Activated gamma-delta T cell treated with anti-CD3 and anti-CD28 coated beads, Interleukin-2, amount 50 U/mL, for 16 hours (primary cell): ENCODE data around the gene SYNJ1.
"Not testable (repeated sequence)": the region's sequence is repeated elsewhere in the genome, so short reads cannot be mapped to it uniquely, and the experiment has no call there.

Experiments used
- DNase-seq: peaks from one replicate; pipeline ENCODE4 v3.0.0-alpha.2; 2020; ENCODE audit warnings: low read depth

SYNJ1 gene

DNA sequence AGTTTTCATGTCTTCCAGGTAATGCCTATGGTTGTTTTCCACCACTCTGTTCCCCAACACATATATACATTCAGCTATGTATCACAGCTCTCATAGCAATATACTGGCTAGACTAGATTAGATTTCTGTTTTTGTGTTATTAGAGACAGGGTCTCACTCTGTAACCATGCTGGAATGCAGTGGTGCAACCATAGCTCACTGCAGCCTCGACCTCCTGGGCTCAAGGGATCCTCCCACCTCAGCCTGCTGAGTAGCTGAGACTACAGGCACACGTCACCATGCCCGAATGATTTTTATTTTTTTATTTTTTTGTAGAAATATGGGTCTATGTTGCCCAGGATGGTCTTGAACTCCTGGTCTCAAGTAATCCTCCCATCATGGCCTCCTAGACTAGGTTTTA is 37.7 kb downstream of the SYNJ1 start:
- no peak for DNase-seq

DNA sequence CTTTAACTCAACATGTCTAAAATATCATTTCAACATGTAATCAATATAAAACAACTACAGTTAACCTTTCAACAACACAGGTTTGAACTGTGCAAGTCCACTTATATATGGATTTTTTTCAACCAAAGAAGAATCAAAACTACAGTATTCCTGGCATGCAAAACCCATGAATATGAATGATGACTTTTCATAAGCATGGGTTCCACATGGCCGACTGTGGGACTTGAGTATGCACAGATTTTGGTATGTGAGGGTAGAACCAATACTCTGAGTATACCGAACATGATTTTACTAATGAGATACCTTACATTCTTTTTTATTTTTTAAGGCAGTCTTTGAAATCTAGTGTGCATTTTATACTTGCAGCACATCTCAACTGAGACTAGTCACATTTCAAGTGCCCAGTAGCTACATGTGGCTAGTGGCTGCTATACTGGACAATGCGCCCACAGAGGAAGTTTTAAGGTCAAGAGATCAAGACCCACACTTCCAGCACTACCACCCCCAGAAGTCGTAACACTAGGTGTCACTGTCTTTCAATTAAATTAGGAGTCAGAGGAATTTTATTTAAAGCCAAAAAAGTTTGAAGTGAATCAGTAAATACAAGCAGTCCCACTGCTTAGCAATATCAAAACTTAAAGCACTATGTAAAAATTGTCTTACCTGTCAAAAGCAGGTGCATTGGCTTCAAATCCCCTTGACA is 40.0 kb downstream of the SYNJ1 start:
- no peak for DNase-seq

DNA sequence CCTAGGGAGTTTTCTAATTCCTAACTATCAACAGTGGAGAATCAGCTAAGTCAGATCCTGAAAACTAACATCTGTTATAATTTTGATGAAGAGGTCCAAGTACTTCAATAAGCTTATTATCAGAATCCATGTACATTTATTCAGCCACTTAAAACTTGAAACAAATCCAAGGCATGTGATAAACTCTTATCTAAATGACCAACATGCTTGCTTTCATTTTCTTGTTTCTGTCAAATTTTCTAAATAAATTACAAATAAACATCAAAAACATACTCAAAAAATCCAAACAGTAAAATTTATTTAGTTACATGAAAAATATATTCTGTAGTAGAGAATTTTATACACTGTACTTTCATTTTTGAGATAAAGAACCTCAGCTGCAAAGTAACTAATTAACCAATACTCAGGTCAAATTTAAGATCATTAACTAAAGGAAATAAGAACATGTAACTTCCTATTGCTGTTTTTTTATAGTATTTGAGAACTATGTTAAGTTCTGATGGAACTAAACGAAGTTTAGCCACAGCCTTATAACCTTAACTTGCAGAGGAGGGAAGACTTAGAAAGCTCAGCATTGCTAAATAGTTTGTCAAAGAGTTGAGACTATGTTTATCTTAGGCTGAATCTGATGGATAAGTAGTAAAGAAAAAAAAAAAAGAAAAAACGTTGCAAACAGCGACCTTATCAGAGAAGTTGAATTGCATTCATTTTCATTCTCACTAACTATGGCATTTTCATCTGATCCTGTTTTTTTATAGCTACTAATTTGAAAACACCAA is 44.9 kb downstream of the SYNJ1 start:
- DNase-seq, result no peak

DNA sequence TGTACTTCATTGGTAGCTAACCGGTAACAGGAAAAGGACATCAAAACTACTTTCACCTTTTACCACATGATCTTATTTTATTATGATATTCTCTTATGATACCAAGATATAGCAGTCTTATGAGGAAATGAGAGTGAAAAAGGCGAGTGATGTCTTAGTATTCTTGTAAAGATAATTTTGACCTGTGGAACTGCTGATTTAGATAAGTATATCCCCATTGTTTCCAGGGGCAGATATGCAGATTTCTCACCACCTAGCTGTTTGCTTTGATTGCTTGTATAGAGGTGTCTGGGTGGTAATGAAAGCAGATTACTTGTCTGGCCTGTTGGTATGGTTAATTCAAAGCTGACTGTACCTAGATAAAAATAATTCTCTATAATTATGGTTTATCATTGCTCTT is 53.1 kb downstream of the SYNJ1 start:
- no peak for DNase-seq

DNA sequence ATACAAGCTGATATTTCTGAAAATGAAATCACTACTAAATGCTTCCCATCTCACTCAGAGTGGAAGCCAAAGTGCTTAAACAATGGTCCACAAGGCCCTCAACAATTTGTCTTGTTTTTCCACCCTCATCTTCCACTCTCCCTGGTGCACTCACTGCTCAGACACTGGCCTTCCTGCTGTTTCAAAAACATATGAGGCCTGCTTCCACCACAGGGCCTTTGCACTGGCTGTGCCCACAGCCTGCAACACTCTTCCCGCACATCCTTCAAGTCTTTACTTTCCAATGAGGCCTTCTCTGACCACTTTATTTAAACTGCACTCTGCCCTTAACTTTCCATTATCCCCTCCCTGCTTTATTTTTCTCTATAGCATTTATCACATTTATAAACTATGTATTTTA is 53.8 kb downstream of the SYNJ1 start:
- DNase-seq, result no peak

DNA sequence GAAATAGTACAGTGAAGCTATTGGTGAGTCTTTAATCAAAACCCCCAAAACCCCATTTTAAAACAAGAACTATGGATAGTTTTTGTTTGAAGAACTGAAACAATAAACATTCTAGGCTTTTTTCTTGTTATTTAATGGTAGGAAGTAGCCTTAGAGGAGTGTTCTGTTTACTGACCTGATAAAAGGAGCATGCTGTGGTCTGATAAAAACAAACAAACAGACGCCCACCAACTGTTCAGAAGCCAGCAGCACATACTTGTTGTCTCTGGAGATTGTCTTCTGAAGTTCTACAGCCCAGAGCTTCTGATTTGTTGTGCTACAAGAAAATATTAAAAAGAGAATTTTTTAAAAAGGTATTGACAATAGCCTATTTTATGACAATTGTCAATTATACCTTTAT is 61.6 kb downstream of the SYNJ1 start:
- no peak for DNase-seq

DNA sequence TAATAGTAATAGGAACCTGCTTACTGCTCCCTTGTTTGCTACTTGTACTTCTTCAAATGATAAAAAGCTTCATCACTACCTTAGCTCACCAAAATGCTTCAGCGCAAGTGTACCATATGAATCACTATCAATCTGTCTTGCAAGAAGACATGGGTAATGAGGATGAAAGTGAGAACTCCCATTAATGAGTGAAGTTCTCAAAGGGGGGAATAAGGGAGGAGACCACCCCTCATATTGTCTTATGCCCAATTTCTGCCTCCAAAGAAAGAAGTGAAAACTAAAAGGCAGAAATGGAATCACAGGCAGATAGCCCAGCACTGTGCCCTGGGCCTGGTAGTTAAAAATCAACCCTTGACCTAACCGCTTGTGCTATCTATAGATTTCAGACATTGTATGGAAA is 63.7 kb downstream of the SYNJ1 start:
- DNase-seq, result not testable (repeated sequence)

DNA sequence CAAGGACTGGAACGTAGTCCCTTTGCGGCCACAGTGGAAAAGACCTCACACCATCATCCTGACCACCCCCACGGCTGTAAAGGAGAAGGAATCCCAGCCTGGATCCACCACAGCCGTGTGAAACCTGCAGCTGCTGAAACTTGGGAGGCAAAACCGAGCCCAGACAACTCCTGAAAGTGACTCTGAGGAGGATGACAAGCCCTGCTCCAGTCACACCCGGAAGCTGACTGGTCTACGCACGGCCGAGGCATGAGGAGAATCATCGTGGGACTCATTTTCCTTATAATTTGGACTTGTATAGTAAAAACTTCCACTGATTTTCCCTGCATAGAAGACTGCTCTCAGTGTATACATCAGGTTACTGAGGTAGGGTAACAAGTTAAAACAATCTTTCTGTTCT is 65.8 kb downstream of the SYNJ1 start:
- not testable (repeated sequence) for DNase-seq

DNA sequence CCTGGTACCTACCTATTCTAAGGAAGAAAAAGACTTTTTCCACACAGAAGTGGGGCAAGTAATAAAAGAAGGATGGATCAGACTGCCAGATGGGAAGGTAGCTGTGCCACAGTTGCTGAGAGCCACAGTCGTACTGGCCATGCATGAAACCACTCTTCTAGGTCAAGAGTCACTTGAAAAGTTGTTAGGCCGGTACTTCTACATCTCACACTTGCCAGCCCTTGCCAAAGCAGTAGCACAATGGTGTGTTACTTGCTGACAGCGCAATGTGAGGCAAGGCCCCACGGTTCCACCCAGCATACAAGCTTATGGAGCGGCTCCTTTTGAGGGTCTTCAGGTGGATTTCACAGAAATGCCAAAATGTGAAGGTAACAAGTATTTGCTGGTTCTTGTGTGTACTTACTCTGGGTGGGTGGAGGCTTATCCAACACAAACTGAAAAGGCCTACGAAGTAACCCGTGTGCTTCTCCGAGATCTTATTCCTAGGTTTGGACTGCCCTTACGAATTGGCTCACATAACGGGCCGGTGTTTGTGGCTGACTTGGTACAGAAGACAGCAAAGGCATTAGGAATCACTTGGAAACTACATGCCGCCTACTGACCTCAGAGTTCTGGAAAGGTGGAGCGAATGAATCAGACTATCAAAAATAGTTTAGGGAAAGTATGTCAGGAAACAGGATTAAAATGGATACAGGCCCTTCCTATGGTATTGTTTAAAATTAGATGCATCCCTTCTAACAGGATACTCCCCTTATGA is 66.6 kb downstream of the SYNJ1 start:
- not testable (repeated sequence) for DNase-seq

DNA sequence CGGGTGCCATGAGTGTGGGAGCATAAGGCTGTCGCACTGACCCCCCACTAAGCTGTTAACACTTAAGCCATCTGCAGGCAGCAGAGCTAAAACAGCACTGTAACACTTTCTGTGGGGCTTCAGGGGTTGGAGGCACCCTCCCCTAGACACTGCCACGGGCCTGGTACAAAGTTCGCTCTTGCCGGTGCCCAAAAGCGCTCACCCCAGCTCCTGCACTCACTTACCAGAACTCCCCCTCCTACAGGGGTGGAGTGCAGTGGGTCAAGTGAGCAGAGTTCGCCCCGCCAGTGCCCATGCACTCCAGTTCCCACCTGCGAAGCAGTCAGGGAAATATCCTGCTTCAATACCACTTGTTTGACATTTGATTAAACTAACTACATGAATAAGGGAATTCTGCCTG is 69.3 kb downstream of the SYNJ1 start:
- DNase-seq, result no peak

DNA sequence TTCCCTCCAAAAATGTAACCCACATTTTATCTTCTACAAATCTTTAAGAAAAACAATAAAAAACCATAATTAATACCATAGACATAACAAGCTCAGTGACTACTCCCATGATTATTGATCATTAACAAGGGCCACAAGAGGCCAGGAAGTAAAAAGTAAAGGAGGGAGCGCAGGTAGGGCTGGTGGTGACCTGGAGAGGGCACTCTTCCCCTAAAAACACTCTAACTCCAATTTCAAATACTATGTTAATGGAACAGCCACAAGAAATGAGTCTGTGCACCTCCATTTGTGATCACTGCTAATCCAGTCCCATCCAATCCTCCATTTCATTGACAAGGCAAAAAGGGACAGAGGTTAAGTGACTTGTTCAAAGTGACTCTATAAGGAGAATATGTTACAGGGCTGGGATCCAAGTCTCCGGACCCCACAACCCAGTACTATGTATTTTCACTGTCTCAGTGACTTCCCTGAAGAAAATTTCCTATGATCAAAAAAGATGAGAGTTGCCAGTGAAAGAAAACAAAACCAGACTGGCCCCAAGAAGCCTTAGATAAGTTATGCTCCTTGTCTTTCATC is 74.4 kb downstream of the SYNJ1 start:
- peak; percentile 2 for DNase-seq

DNA sequence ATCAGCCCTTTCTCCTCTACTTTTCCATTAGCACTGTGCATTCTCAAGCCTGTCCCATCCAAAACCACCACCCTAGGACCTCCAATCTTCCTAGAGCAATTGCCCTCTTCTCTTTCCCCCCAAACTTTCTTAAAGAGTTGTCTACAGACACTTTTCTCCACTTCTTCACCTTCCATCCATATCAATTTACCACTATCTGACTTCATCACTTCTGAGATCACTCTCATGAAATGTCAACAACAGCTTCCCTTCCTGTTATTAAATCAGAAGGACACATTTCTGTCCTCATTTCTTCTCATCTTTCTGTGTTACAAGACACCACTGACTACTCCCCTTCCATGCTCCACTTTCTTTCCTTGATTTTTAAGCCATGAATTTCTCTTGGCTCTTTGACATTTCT is 79.6 kb downstream of the SYNJ1 start:
- DNase-seq, result no peak

DNA sequence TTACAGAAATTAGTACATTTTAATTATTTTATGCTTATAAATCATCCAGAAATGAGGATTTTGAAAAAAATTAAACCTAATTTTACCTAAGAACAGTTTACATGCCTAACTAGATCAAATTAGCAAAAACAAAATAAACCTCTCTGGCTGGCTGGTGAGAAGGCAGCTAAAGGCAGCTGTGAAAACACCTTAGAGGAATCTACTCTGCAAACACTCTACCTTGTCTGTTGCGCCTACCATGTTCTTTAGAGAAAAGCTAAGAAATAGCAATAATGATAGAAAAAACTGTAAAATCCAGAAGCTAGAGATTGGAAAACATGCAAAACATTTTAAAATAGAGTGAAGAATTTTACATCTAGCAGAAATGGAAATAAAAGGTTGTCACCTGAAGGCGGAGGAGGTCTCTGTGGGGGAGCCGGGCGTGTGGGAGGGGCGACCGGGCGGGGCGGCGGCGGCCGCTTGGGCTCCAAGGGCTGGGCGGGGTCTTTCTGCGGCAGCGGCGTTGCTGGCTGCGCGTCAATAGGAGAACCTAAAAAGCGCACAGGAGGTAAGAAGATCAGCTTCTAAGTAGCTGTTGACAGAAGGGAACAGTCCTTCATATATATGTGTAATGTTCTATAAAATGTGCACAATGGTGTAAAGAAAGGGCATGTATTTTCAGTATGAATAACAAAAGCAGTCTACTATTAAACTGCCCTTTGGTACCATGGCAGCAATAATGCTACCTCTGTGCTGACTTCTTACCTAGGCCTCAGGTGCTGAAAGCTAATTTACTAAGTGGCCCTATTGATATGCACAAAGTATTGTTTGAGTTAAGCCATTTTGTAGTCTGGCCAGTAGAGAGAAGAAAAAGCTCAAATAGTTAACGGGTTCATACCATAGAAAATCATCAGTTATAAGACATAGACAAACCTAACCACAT is 82.3 kb downstream of the SYNJ1 start:
- DNase-seq, result no peak

DNA sequence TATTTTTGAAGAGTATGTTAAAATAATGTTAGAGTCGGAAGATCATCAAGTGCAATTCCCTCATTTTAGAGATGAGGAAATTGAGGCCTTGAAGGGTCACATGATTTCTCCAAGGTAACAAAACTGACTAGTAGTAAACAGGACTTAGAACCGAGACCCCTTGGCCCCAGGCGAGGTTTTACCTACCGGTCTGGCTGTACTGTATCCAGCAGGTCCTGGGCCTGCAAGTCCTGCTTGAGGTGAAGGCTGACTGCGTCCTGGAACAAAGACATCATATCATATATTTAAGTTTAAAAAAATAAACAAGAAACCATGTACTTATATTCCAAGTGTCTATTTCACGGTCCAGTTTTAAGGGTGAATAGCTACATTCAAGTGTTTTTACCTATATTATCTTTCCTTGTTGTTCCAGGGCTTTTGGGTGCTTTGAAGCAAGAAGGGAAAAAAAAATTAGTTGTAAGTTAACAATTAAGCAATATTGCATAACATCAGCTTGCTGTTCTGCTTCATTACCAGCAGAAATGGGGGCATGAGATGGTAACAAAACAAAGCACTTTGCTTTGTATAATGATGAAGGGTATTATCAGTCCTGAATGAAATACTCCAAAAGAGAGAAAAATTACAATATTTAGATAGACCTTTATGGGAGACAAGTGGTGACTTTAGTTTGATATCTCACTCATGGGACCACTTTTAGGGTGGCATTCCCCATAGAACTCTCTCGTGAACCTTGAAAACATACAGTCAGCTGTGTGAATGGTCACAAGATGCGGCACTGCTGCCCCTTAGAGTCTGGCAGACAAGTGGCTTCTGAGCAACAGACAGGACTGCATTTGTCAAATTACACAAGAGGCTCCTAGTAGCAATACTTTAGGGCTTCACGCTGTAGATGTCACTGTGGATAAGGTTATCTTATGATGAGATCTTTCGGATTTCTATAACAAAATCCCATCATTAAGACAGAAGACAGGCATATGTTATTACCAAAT is 85.8 kb downstream of the SYNJ1 start:
- DNase-seq, result no peak

DNA sequence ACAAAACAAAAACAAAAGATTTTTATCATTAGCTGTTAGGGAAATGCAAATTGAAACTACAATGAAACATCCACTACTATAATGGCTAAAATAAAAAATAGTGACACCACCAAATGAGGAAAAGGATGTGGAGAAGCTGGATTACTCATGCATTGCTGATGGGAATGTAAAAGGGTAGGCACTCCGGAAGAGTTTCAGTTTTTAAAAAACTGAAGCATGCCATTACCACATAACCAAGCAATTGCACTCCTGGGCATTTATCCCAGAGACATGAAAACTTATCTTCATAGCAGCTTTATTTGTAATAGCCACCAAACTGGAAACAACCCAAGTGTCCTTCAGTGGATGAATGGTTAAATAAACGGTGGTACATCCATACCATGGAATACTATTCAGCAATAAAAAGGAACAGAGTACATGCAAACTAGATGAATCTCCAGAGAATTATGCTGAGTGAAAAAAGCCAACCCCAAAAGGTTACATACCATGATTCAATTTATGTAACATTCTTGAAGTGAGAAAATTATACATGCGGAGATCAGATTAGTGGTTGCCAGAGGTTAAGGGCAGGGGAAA is 101.1 kb downstream of the SYNJ1 start:
- DNase-seq, result no peak

DNA sequence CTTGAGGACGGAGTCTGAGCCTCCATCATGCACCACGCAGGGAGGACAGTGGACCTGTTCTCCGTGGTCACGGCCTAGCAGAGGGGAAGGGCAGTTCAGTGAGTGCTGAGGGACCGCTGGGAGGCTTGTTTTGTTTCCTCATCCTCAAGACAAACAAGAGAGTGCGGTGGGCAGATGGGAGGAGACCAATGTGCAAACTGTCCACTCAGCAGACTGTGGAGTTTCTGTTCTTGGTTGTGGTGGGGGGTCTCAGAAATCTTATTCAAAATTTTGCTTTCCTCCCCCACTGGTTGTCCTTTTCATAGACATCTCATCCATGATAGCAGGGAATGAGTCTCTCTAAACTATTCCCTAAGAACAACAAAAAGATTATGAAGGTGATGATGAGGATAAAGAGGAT is 109.6 kb downstream of the SYNJ1 start:
- not testable (repeated sequence) for DNase-seq

DNA sequence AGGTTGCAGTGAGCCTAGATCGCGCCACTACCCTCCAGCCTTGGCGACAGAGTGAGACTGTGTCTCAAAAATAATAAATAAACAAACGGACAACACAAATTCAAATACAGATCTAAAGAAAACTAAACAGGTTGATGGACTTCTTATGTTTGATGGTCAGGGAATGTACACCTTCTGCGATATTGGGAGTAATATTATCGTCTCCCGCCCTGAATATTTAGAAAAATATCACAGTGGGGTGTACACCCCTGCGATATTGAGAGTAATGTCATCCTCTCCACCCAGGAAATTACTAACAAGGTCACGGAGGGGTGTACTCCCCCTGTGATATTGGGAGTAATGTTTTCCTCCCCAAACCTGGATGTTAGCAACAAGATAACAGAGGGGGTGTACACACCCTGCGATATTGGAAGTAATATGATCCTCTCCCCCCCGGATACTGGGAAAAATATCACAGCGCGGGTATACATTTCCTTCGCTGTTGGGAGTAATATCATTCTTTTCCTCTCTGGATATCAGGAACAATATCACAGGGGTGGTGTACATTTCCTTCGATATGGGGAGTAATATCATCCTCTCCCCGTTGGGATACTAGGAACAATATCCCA is 114.3 kb downstream of the SYNJ1 start:
- no peak for DNase-seq

DNA sequence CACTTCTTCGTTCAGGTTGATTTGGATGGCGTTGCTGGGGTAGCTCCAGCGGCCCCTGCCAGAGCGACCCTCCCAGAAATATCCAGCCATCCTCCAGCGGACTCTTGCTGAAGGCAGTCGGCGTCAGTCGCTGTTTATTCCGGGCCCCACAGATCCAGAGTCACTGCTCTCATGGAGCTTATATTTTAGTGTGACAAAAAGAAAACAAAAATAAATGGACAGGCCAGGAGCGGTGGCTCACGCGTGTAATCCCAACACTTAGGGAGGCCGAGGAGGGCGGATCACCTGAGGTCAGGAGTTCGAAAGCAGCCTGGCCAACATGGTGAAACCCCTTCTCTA is 114.8 kb downstream of the SYNJ1 start:
- DNase-seq, result no peak
